ENCODE results near the gene ASAP3. TPM values are rescaled to one million over a fixed set of nuclear protein-coding genes. Genes with fewer than 3 reads are reported as not detected.

The ASAP3 gene
- total and polyA plus RNA-seq, 9 of the 15 experiments (the other 6 are each of a cell fraction or from before 2014, with no cell fraction given): 1.7 to 31.2 (median 17.4) TPM

DNA sequence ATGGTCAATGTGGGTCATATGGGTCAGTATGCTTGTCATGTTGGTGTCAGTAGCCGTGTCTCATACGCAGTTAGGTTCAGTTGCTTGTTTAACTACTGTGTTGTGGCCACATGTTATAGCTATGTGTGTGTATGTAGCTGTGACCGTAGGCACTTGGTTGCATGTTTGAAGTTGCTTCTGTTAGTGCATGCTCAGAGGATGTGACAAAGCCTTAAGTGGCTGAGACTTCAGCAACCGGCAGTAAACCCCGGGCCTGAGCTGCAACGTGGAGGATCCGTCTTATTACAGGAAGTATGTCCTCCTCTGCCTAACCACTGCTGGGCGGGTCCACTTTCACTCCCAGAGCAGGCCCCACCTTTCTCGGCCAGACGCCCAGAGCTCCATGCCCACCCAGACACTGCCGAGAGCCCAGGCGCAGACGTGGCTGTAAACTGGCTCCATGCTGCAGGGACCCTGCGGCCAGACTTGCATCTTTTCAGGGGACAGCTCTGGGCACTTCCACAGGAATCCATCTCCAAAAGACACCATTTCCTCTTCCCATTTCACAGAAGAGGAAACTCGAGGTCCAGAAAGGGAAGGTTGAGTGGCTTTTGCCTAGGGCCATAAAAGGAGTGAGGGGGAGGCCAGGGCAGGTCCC lies 61.6 kb downstream of the ASAP3 start (continued):
- TF ChIP-seq, protein P1, sequence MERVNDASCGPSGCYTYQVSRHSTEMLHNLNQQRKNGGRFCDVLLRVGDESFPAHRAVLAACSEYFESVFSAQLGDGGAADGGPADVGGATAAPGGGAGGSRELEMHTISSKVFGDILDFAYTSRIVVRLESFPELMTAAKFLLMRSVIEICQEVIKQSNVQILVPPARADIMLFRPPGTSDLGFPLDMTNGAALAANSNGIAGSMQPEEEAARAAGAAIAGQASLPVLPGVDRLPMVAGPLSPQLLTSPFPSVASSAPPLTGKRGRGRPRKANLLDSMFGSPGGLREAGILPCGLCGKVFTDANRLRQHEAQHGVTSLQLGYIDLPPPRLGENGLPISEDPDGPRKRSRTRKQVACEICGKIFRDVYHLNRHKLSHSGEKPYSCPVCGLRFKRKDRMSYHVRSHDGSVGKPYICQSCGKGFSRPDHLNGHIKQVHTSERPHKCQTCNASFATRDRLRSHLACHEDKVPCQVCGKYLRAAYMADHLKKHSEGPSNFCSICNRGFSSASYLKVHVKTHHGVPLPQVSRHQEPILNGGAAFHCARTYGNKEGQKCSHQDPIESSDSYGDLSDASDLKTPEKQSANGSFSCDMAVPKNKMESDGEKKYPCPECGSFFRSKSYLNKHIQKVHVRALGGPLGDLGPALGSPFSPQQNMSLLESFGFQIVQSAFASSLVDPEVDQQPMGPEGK (CRISPR knock-in tag; IDR thresholded peaks at IDR 0.05; ENCODE audit: borderline replicate concordance): no peak
- TF ChIP-seq ATF1 (CRISPR knock-in tag; IDR thresholded peaks at IDR 0.05): no peak
- TF ChIP-seq ATF1 (tag; IDR thresholded peaks at IDR 0.05): 0 out of 2 replicates have a peak, but pooled peaks have one; percentile 52
- no peak for TF ChIP-seq E2F3 (CRISPR knock-in tag; IDR thresholded peaks at IDR 0.05)
- TF ChIP-seq ZNF282 (CRISPR knock-in tag; IDR thresholded peaks at IDR 0.05): no peak
- TF ChIP-seq NR2C2 (CRISPR knock-in tag; IDR thresholded peaks at IDR 0.05): no peak
- TF ChIP-seq NR2C2 (tag; IDR thresholded peaks at IDR 0.05): peak; percentile 59; the same call in 1 of the 2 replicates
- no peak for TF ChIP-seq FOXA3 (CRISPR knock-in tag; conservative IDR thresholded peaks at IDR 0.05 in 1 of 2, IDR thresholded peaks at IDR 0.05 in 1 of 2)
- TF ChIP-seq, protein P2, sequence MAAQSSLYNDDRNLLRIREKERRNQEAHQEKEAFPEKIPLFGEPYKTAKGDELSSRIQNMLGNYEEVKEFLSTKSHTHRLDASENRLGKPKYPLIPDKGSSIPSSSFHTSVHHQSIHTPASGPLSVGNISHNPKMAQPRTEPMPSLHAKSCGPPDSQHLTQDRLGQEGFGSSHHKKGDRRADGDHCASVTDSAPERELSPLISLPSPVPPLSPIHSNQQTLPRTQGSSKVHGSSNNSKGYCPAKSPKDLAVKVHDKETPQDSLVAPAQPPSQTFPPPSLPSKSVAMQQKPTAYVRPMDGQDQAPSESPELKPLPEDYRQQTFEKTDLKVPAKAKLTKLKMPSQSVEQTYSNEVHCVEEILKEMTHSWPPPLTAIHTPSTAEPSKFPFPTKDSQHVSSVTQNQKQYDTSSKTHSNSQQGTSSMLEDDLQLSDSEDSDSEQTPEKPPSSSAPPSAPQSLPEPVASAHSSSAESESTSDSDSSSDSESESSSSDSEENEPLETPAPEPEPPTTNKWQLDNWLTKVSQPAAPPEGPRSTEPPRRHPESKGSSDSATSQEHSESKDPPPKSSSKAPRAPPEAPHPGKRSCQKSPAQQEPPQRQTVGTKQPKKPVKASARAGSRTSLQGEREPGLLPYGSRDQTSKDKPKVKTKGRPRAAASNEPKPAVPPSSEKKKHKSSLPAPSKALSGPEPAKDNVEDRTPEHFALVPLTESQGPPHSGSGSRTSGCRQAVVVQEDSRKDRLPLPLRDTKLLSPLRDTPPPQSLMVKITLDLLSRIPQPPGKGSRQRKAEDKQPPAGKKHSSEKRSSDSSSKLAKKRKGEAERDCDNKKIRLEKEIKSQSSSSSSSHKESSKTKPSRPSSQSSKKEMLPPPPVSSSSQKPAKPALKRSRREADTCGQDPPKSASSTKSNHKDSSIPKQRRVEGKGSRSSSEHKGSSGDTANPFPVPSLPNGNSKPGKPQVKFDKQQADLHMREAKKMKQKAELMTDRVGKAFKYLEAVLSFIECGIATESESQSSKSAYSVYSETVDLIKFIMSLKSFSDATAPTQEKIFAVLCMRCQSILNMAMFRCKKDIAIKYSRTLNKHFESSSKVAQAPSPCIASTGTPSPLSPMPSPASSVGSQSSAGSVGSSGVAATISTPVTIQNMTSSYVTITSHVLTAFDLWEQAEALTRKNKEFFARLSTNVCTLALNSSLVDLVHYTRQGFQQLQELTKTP (IDR thresholded peaks at IDR 0.05; ENCODE audit: low read depth in 1 of 2, partially characterized antibody in 2 of 2): no peak
- no peak for TF ChIP-seq ZNF239 (CRISPR knock-in tag; IDR thresholded peaks at IDR 0.05)
- TF ChIP-seq KDM1A (IDR thresholded peaks at IDR 0.05): peak in 1 of 2 experiments; percentile 78; a peak in 2 of 4 replicates
- TF ChIP-seq ETV5 (CRISPR knock-in tag; IDR thresholded peaks at IDR 0.05; ENCODE audit: low read depth): peak; percentile 63; the same call in 1 of the 2 replicates
- no peak for TF ChIP-seq NBN (IDR thresholded peaks at IDR 0.05; ENCODE audit: low read depth)
- no peak for TF ChIP-seq MEF2D (tag; conservative IDR thresholded peaks at IDR 0.05; ENCODE audit: low read depth)
- TF ChIP-seq, protein P3, sequence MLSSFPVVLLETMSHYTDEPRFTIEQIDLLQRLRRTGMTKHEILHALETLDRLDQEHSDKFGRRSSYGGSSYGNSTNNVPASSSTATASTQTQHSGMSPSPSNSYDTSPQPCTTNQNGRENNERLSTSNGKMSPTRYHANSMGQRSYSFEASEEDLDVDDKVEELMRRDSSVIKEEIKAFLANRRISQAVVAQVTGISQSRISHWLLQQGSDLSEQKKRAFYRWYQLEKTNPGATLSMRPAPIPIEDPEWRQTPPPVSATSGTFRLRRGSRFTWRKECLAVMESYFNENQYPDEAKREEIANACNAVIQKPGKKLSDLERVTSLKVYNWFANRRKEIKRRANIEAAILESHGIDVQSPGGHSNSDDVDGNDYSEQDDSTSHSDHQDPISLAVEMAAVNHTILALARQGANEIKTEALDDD (IDR thresholded peaks at IDR 0.05): 0 out of 2 replicates have a peak, but pooled peaks have one; percentile 40
- TF ChIP-seq, protein P4, sequence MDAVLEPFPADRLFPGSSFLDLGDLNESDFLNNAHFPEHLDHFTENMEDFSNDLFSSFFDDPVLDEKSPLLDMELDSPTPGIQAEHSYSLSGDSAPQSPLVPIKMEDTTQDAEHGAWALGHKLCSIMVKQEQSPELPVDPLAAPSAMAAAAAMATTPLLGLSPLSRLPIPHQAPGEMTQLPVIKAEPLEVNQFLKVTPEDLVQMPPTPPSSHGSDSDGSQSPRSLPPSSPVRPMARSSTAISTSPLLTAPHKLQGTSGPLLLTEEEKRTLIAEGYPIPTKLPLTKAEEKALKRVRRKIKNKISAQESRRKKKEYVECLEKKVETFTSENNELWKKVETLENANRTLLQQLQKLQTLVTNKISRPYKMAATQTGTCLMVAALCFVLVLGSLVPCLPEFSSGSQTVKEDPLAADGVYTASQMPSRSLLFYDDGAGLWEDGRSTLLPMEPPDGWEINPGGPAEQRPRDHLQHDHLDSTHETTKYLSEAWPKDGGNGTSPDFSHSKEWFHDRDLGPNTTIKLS (IDR thresholded peaks at IDR 0.05; ENCODE audit: borderline replicate concordance, low read depth): peak; percentile 83
- no peak for TF ChIP-seq C11orf30 (IDR thresholded peaks at IDR 0.05; ENCODE audit: low read depth)
- TF ChIP-seq ZFP36 (IDR thresholded peaks at IDR 0.05; ENCODE audit: low read depth, low read length, partially characterized antibody): peak; percentile 3
- TF ChIP-seq SP1 (CRISPR knock-in tag; IDR thresholded peaks at IDR 0.05): no peak
- TF ChIP-seq FOS (IDR thresholded peaks at IDR 0.05; ENCODE audit: extremely low read depth, insufficient read length): no peak
- peak; percentile 55; the same call in 1 of the 2 replicates for TF ChIP-seq SUPT5H (IDR thresholded peaks at IDR 0.05)
